ENCODE data around the gene NFIX. TPM values are rescaled to one million over a fixed set of nuclear protein-coding genes. Genes with fewer than 3 reads are reported as not detected.

The NFIX gene
- total RNA-seq, 1 experiment from 2014 or later, result 78.0 TPM

DNA sequence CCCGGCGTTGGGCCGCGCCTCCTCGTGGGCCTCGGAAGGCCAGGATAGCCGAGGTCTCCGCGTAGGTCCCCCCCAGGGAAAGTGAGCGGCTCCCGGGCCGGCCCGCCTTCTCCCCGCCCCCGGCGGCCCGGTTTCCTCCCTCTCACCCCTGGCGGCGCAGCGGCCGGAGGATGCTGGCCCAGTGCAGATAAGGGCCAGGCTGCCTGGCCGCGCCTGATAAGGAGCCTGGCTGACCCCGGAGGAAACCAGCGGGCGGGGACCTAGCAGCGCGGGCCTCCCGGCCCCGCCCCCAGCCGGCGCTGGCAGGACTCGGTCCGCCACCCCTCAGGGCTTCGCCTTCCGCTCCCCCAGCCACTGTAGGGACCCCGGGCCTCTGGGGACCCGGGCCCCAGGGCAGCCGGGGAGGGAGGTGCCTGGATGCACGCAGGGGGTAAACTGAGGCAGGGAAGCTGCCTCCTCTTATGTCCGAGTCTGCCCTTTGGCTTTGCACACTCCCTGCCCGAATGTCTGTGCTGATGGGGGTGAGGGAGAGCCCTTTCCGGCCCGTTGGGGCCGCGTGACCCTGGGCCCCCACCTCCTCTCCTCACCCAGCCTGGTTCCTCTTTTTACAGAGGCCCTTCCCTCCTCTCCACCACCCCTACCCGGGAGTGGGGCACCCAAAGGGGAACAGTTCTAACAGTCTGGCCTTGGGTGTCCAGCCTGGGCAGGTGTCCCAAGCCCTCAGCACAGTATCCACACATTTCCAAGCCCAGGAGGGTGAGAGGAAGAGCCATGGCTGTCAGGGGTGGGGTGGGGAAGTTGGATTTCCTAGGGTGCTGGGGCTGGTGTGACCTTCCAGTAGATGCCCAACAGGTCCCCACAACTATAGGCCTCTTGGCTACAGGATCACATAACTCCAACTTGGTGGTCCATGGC is 107.6 kb downstream of the NFIX start, which contains the start of gene LYL1:
TSS of gene LYL1 (minus strand) at position 193 of the 915 bp plus-strand sequence. CDS start 1,687 bp downstream, outside the sequence.
- Histone ChIP-seq H3K9me3 (no peaks in the 10 kb centered on the region), H3K27me3 (no peaks in the 10 kb centered on the region), H3K4me3 (no peak within 1 kb of the TSS), H3K36me3 (peaks cover 73% of the 10 kb centered on the region)
- DNase-seq, result no peak

DNA sequence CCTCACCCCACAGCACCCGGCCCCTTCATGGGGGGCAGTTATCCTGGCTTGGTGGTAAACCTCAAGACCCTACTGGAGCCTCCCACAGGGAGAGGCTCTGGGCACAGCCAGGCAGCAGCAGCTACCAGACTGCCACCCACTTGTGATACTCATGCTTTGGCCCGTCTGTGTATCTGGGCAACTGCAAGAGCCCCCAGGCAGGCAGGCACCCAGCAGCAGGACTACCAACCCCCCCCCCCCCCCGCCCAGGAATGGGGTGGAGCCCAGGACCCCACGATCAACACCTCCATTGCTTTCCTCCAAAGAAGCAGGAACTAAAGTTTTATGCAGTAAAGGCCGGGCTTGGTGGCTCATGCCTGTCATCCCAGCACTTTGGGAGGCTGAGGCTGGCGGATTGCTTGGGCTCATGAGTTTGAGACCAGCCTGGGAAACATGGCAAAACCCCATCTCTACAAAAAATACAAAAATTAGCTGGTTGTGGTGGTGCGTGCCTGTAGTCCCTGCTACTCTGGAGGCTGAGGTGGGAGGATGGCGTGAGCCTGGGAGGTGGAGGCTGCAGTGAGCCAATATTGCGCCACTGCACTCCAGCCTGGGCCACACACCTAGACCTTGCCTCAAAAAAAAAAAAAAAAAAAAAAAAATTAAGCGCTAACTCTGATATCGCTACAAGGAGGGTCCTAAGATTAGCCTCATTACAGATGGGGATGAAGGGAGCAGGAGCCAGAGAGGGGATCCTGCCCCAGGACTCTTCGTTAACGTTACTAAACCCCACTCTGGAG is 108.5 kb downstream of the NFIX start:
- Histone ChIP-seq H3K4me3 (no peak overlapping the region), H3K9me3 (no peaks in the 10 kb centered on the region), H3K36me3 (peaks cover 75% of the 10 kb centered on the region), H3K27me3 (no peaks in the 10 kb centered on the region)
- DNase-seq, result no peak

DNA sequence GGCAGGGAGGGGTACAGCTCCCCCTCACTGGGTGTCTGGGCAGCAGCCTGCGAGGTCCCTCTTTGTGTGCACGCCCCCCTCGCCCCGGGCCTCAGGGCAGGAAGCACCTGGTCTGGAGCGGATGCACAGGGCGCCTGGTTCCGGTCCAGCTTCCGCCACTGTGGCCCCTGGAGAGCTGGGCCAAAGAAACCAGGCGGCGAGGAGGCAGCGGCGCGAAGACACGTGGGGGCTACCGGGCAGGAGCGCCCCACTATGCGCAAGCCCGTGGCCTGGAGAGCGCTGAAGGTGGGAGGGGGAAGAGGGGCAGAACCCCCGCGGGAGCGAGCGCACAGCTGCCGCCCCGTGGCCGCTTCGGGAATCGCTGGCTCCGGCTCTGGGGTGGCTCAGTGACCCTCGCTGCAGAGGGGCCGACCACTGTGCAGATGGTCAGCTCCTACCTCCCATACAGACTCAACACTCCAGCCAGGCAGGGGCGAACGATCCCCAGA is 109.1 kb downstream of the NFIX start:
- no peak overlapping the region for H3K4me3 ChIP-seq
- DNase-seq, result no peak
- H3K9me3 ChIP-seq, result no peaks in the 10 kb centered on the region
- peaks cover 77% of the 10 kb centered on the region for H3K36me3 ChIP-seq
- no peaks in the 10 kb centered on the region for H3K27me3 ChIP-seq

- H3K36me3 ChIP-seq, result peaks cover 78% of the 10 kb centered on the region
- H3K27me3 ChIP-seq, result no peaks in the 10 kb centered on the region
- H3K9me3 ChIP-seq, result no peaks in the 10 kb centered on the region
- no peak for DNase-seq
- H3K4me3 ChIP-seq, result no peak overlapping the region
Measured at GRCh38 chr19:13104848-13105711, 109.8 kb downstream of the NFIX start.

DNA sequence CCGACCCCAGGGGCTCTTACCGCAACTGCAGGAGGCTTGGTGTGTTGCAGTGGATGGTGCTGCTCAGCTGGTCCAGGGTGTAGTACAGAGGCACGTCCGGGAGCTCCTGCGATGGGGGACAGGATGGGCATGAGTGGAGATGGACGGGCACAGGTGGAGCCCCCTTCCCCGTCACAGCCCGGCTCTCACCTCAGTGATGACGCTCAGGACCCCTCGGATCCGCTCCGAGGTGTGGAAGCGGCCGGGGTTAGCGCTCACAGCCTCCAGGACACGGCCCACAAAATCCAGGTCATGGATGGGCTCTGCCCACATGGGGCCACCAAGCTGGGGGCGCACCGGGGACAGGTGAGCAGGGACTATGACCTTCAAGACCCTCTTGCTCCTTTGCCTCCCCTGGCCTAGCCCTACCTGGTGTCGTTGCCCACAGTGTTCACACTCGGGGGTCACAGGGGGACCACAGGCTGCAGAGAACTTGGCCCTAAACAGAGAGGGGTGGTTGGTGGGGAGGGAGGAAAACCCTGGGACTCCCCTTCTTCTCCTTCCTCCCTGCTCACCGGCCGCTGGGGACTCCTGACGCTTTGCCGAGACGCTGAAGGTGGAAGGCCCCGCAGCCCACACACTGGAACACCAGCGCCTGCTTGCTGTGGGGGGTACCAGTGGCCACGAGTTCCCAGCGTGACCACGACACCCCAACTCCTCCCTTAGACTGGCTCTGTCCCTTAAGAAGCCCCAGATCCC is 114.3 kb downstream of the NFIX start:
- Histone ChIP-seq H3K36me3 (peaks cover 89% of the 10 kb centered on the region), H3K27me3 (no peaks in the 10 kb centered on the region), H3K4me3 (no peak overlapping the region), H3K9me3 (no peaks in the 10 kb centered on the region)
- DNase-seq, result no peak

GRCh38 chr19:13110099-13110610 is 114.9 kb downstream of the NFIX start:
- H3K36me3 ChIP-seq, result peaks cover 89% of the 10 kb centered on the region
- H3K27me3 ChIP-seq, result no peaks in the 10 kb centered on the region
- DNase-seq, result no peak

GRCh38 chr19:13112555-13112954 is 117.3 kb downstream of the NFIX start:
- peaks cover 79% of the 10 kb centered on the region for H3K36me3 ChIP-seq
- H3K27me3 ChIP-seq, result no peaks in the 10 kb centered on the region
- no peak for DNase-seq

More at GRCh38 chr19:13110099-13110610, 114.9 kb downstream of the NFIX start:
- Histone ChIP-seq H3K9me3 (no peaks in the 10 kb centered on the region), H3K4me3 (no peak overlapping the region)

DNA sequence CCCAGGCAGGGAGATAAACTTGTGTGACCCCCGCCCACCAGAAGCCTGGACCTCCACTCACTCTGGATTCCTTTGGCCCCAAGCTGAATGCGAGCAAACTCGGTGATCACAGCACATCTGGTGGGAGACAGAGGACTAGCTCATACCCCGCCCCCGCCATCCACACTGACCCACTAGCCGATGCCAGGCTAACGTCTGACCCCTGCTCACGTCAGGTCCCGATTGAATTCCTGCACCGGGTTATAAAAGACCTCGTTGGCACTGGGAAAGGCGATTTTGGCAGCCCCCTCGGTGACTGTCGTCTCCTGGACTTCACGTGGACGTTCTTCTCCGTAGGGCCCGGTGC is 120.6 kb downstream of the NFIX start:
- peak; percentile 67 for DNase-seq
- no peaks in the 10 kb centered on the region for H3K9me3 ChIP-seq
- peak overlapping the region; percentile 96 for H3K4me3 ChIP-seq
- peaks cover 65% of the 10 kb centered on the region for H3K36me3 ChIP-seq
- no peaks in the 10 kb centered on the region for H3K27me3 ChIP-seq

More at GRCh38 chr19:13112555-13112954, 117.3 kb downstream of the NFIX start:
- H3K4me3 ChIP-seq, result no peak overlapping the region
- H3K9me3 ChIP-seq, result no peaks in the 10 kb centered on the region

GRCh38 chr19:13116282-13117175 is 121.3 kb downstream of the NFIX start, which contains the start of gene TRMT1:
TRMT1 (minus strand) TSS chr19:13116740; CDS start chr19:13116399, 341 bp downstream.
- Histone ChIP-seq H3K4me3 (peak within 1 kb of the TSS; percentile 96), H3K9me3 (no peaks in the 10 kb centered on the region), H3K36me3 (peaks cover 70% of the 10 kb centered on the region), H3K27me3 (no peaks in the 10 kb centered on the region)
- DNase-seq, result peak; percentile 99

GRCh38 chr19:13117176-13117771 is 122.0 kb downstream of the NFIX start:
- Histone ChIP-seq H3K4me3 (peak overlapping the region; percentile 96), H3K27me3 (no peaks in the 10 kb centered on the region), H3K36me3 (peaks cover 70% of the 10 kb centered on the region), H3K9me3 (no peaks in the 10 kb centered on the region)
- no peak for DNase-seq

DNA sequence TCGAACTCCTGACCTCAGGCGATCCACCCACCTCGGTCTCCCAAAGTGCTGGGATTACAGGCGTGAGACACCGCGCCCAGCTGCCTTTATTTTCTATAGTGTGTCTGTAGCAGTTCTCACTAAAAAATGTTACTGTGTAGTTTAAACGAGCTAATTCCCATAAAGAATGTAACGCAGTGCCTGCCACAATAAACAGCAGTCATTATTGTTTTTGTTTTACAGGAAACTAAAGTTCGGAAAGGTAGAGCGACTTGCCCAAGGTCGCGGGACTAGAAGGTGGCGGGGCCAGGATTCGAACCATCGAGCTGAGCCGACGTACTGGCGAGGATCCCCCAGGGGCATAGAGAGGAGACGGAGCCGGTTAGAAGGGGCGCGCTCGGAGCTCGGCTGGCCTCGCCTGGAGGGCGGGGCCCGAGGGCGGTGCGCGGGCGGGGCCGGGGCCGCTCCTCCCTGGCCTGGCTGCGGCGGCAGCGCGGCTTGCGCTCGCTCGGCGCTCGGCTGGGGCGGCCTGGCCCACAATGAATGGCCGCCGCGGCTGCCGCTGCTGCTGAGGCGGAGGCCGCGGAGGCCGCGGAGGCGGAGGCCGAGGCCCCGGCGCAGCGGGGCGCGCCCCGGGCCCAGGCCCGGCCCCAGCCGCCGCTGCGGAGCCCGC is 122.6 kb downstream of the NFIX start, which contains the start of gene NACC1:
TSS of gene NACC1 (plus strand) at position 493 of the 652 bp plus-strand sequence. CDS start 16,944 bp downstream, outside the sequence.
- Histone ChIP-seq H3K27me3 (no peaks in the 10 kb centered on the region), H3K36me3 (peaks cover 70% of the 10 kb centered on the region), H3K4me3 (peak within 1 kb of the TSS; percentile 97), H3K9me3 (no peaks in the 10 kb centered on the region)
- DNase-seq, result peak; percentile 98

GRCh38 chr19:13118424-13119193 is 123.3 kb downstream of the NFIX start:
- Histone ChIP-seq H3K27me3 (no peaks in the 10 kb centered on the region), H3K9me3 (no peaks in the 10 kb centered on the region), H3K36me3 (peaks cover 70% of the 10 kb centered on the region), H3K4me3 (peak overlapping the region; percentile 97)
- peak; percentile 85 for DNase-seq

DNA sequence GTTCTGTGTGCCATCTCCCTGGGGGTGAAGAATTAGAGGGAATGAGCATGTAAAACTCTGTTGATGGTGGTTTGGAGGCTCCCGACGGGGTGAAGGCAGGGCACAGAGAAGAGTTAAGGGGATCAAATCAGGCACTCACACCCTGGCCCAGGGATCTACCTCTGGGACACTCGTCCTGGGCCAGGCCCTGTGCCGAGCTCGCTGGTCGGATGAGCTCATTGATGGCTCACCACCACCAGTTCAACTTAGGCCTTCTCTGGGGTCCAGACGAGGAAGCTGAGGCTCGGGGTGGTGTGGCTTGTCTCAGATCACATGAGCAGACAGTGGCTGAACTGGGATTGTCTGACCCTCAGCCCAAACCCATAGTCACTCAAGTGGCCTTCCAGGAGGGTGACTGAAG is 124.4 kb downstream of the NFIX start:
- Histone ChIP-seq H3K27me3 (no peaks in the 10 kb centered on the region), H3K36me3 (peaks cover 70% of the 10 kb centered on the region), H3K4me3 (peak overlapping the region; percentile 97), H3K9me3 (no peaks in the 10 kb centered on the region)
- no peak for DNase-seq

Measured in MG63 (cell line).